GM12872 (cell line): ENCODE measurements around the gene ULK4.

Experiments
- CTCF ChIP-seq: IDR thresholded peaks from 3 replicates; pipeline ENCODE4 v1.5.1; 2011; ENCODE audit warnings: low read depth, mild to moderate bottlenecking, low read length, moderate library complexity; ENCODE audit not compliant: insufficient read depth

Gene ULK4

GRCh38 chr3:41975416-41976103, 13.7 kb upstream of the ULK4 start:
- no peak for TF ChIP-seq CTCF

- TF ChIP-seq CTCF, result no peak
Measured at GRCh38 chr3:41974223-41974622, 12.3 kb upstream of the ULK4 start.

GRCh38 chr3:41972802-41973201, 10.9 kb upstream of the ULK4 start:
- TF ChIP-seq CTCF, result no peak

- TF ChIP-seq CTCF, result no peak
Measured at GRCh38 chr3:41966206-41966605, 4.3 kb upstream of the ULK4 start.

- no peak for TF ChIP-seq CTCF
Measured at GRCh38 chr3:41963823-41964222, 1.9 kb upstream of the ULK4 start.

GRCh38 chr3:41960826-41961750, 815 bp downstream of the ULK4 start:
- no peak for TF ChIP-seq CTCF

- TF ChIP-seq CTCF, result no peak
Measured at GRCh38 chr3:41956574-41956973, 5.3 kb downstream of the ULK4 start.
